ENCODE results near the gene MAPT. TPM values are rescaled to one million over a fixed set of nuclear protein-coding genes. Genes with fewer than 3 reads are reported as not detected.
"Not testable (repeated sequence)": the region's sequence is repeated elsewhere in the genome, so short reads cannot be mapped to it uniquely, and the experiment has no call there.

MAPT gene
- total RNA-seq, 4 donors from 2014 or later: 70.3 to 120 (median 82.8) TPM

- H3K27ac ChIP-seq: peak overlapping the region in 1 of 4 donors; percentile 31
- peaks cover 0 to 32% of the 10 kb centered on the region in 2 donors for H3K36me3 ChIP-seq
- intact Hi-C loops (cut with DNase I; ENCODE audit: low total_unique reads) (no loop called here), in situ Hi-C loops (cut with MboI; ENCODE audit: low sequenced_read_pairs in 4 of 4) (no loop called here)
- no peak overlapping the region for H3K4me3 ChIP-seq
- no peaks in the 10 kb centered on the region for H3K27me3 ChIP-seq
- no peaks in the 10 kb centered on the region for H3K4me1 ChIP-seq
- TF ChIP-seq POLR2A (IDR thresholded peaks at IDR 0.05) (no peak), CTCF (IDR thresholded peaks at IDR 0.05 in 4 of 5, conservative IDR thresholded peaks at IDR 0.05 in 1 of 5) (no peak)
- DNase-seq (no peak), ATAC-seq (no peak)
- H3K9me3 ChIP-seq: no peaks in the 10 kb centered on the region
These were observed 125.8 kb downstream of the MAPT start for GRCh38 chr17:46020023-46020761.

- Histone ChIP-seq H3K4me3 (no peak overlapping the region), H3K36me3 (peaks cover 0 to 32% of the 10 kb centered on the region in 2 donors), H3K27me3 (no peaks in the 10 kb centered on the region), H3K9me3 (no peaks in the 10 kb centered on the region), H3K4me1 (no peaks in the 10 kb centered on the region), H3K27ac (no peak overlapping the region)
- TF ChIP-seq POLR2A (IDR thresholded peaks at IDR 0.05): no peak
- TF ChIP-seq CTCF (IDR thresholded peaks at IDR 0.05 in 4 of 5, conservative IDR thresholded peaks at IDR 0.05 in 1 of 5): no peak
- intact Hi-C loops (cut with DNase I; ENCODE audit: low total_unique reads): no loop called here
- DNase-seq (no peak), ATAC-seq (no peak)
- in situ Hi-C loops (cut with MboI; ENCODE audit: low sequenced_read_pairs in 4 of 4): no loop called here
These were observed 126.6 kb downstream of the MAPT start for GRCh38 chr17:46020998-46021397.

- ATAC-seq; H3K27ac ChIP-seq; H3K4me3 ChIP-seq; H3K27me3 ChIP-seq; intact Hi-C loops (cut with DNase I; ENCODE audit: low total_unique reads); H3K9me3 ChIP-seq; in situ Hi-C loops (cut with MboI; ENCODE audit: low sequenced_read_pairs in 4 of 4); DNase-seq: not testable (repeated sequence)
- Histone ChIP-seq H3K4me1 (peaks cover 15 to 17% of the 10 kb centered on the region in 2 donors), H3K36me3 (peaks cover 0 to 37% of the 10 kb centered on the region in 2 donors)
These were observed 129.0 kb downstream of the MAPT start for GRCh38 chr17:46023366-46023765.

GRCh38 chr17:46023783-46024388 lies 129.5 kb downstream of the MAPT start:
- TF ChIP-seq CTCF (IDR thresholded peaks at IDR 0.05 in 4 of 5, conservative IDR thresholded peaks at IDR 0.05 in 1 of 5) (no peak), POLR2A (IDR thresholded peaks at IDR 0.05) (no peak)
- Histone ChIP-seq H3K27ac (no peak overlapping the region), H3K9me3 (no peaks in the 10 kb centered on the region), H3K36me3 (peaks cover 0 to 38% of the 10 kb centered on the region in 2 donors), H3K27me3 (no peaks in the 10 kb centered on the region), H3K4me3 (no peak overlapping the region), H3K4me1 (peaks cover 16 to 18% of the 10 kb centered on the region in 2 donors)
- no peak for ATAC-seq
- in situ Hi-C loops (cut with MboI; ENCODE audit: low sequenced_read_pairs in 4 of 4) (no loop called here), intact Hi-C loops (cut with DNase I; ENCODE audit: low total_unique reads) (no loop called here)
- no peak for DNase-seq

- Histone ChIP-seq H3K36me3 (peaks cover 0 to 45% of the 10 kb centered on the region in 2 donors), H3K9me3 (no peaks in the 10 kb centered on the region), H3K4me3 (no peak overlapping the region), H3K27me3 (no peaks in the 10 kb centered on the region), H3K27ac (peak overlapping the region in 1 of 4 donors; percentile 74), H3K4me1 (peaks cover 16 to 18% of the 10 kb centered on the region in 2 donors)
- in situ Hi-C loops (cut with MboI; ENCODE audit: low sequenced_read_pairs in 4 of 4): no loop called here
- intact Hi-C loops (cut with DNase I; ENCODE audit: low total_unique reads): no loop called here
- DNase-seq (no peak), ATAC-seq (no peak)
- no peak for TF ChIP-seq CTCF (IDR thresholded peaks at IDR 0.05 in 4 of 5, conservative IDR thresholded peaks at IDR 0.05 in 1 of 5)
- no peak for TF ChIP-seq POLR2A (IDR thresholded peaks at IDR 0.05)
These were observed 130.2 kb downstream of the MAPT start for GRCh38 chr17:46024590-46024989.
